Measurements from ENCODE around the gene CHGA. TPM values are rescaled to one million over a fixed set of nuclear protein-coding genes. Genes with fewer than 3 reads are reported as not detected.

CHGA gene
- polyA plus RNA-seq, 3 donors, result not detected

GRCh38 chr14:92951261-92951660, 28.3 kb downstream of the CHGA start:
- Histone ChIP-seq H3K4me1 (ENCODE audit: control insufficient read depth in 1 of 2, insufficient read depth in 2 of 2, low read length in 2 of 2) (no peaks in the 10 kb centered on the region), H3K27me3 (ENCODE audit: control insufficient read depth in 2 of 2, insufficient read depth in 2 of 2, low read length in 2 of 2) (no peaks in the 10 kb centered on the region), H3K36me3 (replicated peaks in 1 of 2; ENCODE audit: control insufficient read depth in 1 of 2, insufficient read depth in 2 of 2, low read length in 2 of 2) (peaks cover 75 to 92% of the 10 kb centered on the region in 2 donors), H3K4me3 (replicated peaks in 1 of 3; ENCODE audit: low read depth in 2 of 3, low read length in 3 of 3) (no peak overlapping the region), H3K9me3 (replicated peaks in 1 of 2; ENCODE audit: control insufficient read depth in 1 of 2, insufficient read depth in 1 of 2, low read length in 2 of 2) (no peaks in the 10 kb centered on the region), H3K79me2 (ENCODE audit: insufficient read depth, low read length) (peaks cover 4% of the 10 kb centered on the region), H3K4me2 (replicated peaks; ENCODE audit: extremely low read depth, low read length, poor library complexity, severe bottlenecking) (no peak overlapping the region), H3K27ac (ENCODE audit: low read depth in 1 of 2, low read length in 2 of 2) (no peak overlapping the region), H3K9ac (ENCODE audit: insufficient read depth, low read length, poor library complexity, severe bottlenecking) (no peak overlapping the region), H4K20me1 (ENCODE audit: insufficient read depth, low read length) (peaks cover 76% of the 10 kb centered on the region), H2AFZ (ENCODE audit: insufficient read depth, low read depth, low read length, poor library complexity, severe bottlenecking) (no peak overlapping the region)
- H3K9me3 Mint-ChIP-seq, result no peaks in the 10 kb centered on the region
- no peak overlapping the region for H3K4me3 Mint-ChIP-seq
- H3K27ac Mint-ChIP-seq, result peak overlapping the region in 3 of 7 donors; percentile 1 to 46 (median 42)
- WGBS (ENCODE audit: insufficient coverage), result 100% methylated on average over 7 of the region's 7 CpGs
- intact Hi-C loops (cut with micrococcal nuclease), result loop anchor here (5.0 to 10.0 kb wide), 3 partner anchors 224 to 941 kb away; no protein-coding TSS in a partner anchor
- no peak for DNase-seq
- no peaks in the 10 kb centered on the region for H3K4me1 Mint-ChIP-seq
- peaks cover 79 to 97% of the 10 kb centered on the region in 2 donors for H3K36me3 Mint-ChIP-seq
- no peak for TF ChIP-seq CTCF (IDR thresholded peaks at IDR 0.05)
- no peaks in the 10 kb centered on the region for H3K27me3 Mint-ChIP-seq (ENCODE audit: low read depth in 3 of 3)

- no peaks in the 10 kb centered on the region for H3K9me3 ChIP-seq (replicated peaks in 1 of 2; ENCODE audit: control insufficient read depth in 1 of 2, insufficient read depth in 1 of 2, low read length in 2 of 2)
- no peak overlapping the region for H2AFZ ChIP-seq (ENCODE audit: insufficient read depth, low read depth, low read length, poor library complexity, severe bottlenecking)
- DNase-seq, result peak; percentile 60 to 71 (median 64)
- H3K4me1 ChIP-seq (ENCODE audit: control insufficient read depth in 1 of 2, insufficient read depth in 2 of 2, low read length in 2 of 2), result no peaks in the 10 kb centered on the region
- peaks cover 4% of the 10 kb centered on the region for H3K79me2 ChIP-seq (ENCODE audit: insufficient read depth, low read length)
- no peaks in the 10 kb centered on the region for H3K9me3 Mint-ChIP-seq
- intact Hi-C loops (cut with micrococcal nuclease), result loop anchor here (1.0 to 10.0 kb wide), 5 partner anchors 187 to 940 kb away; no protein-coding TSS in a partner anchor
- no peak overlapping the region for H3K27ac ChIP-seq (ENCODE audit: low read depth in 1 of 2, low read length in 2 of 2)
- no peaks in the 10 kb centered on the region for H3K27me3 ChIP-seq (ENCODE audit: control insufficient read depth in 2 of 2, insufficient read depth in 2 of 2, low read length in 2 of 2)
- TF ChIP-seq CTCF (IDR thresholded peaks at IDR 0.05), result peak; percentile 91
- peak overlapping the region in 4 of 7 donors; percentile 5 to 68 (median 42) for H3K27ac Mint-ChIP-seq
- no peak overlapping the region for H3K4me2 ChIP-seq (replicated peaks; ENCODE audit: extremely low read depth, low read length, poor library complexity, severe bottlenecking)
- no peak overlapping the region for H3K4me3 ChIP-seq (replicated peaks in 1 of 3; ENCODE audit: low read depth in 2 of 3, low read length in 3 of 3)
- H3K36me3 Mint-ChIP-seq, result peaks cover 80 to 97% of the 10 kb centered on the region in 2 donors
- H3K4me3 Mint-ChIP-seq, result no peak overlapping the region
- peaks cover 76% of the 10 kb centered on the region for H4K20me1 ChIP-seq (ENCODE audit: insufficient read depth, low read length)
- 29% methylated on average over 14 of the region's 18 CpGs for WGBS (ENCODE audit: insufficient coverage)
- no peaks in the 10 kb centered on the region for H3K27me3 Mint-ChIP-seq (ENCODE audit: low read depth in 3 of 3)
- no peak overlapping the region for H3K9ac ChIP-seq (ENCODE audit: insufficient read depth, low read length, poor library complexity, severe bottlenecking)
- no peaks in the 10 kb centered on the region for H3K4me1 Mint-ChIP-seq
- peaks cover 73 to 92% of the 10 kb centered on the region in 2 donors for H3K36me3 ChIP-seq (replicated peaks in 1 of 2; ENCODE audit: control insufficient read depth in 1 of 2, insufficient read depth in 2 of 2, low read length in 2 of 2)
These were observed 29.0 kb downstream of the CHGA start for GRCh38 chr14:92951912-92952471.
